ENCODE measurements around the gene TNFAIP1.

- TF ChIP-seq CTCF (IDR thresholded peaks at IDR 0.05) (no peak), POLR2A (IDR thresholded peaks at IDR 0.05) (no peak), EP300 (IDR thresholded peaks at IDR 0.05) (no peak)
These were observed 59.9 kb downstream of the TNFAIP1 start for GRCh38 chr17:28395426-28395825.
